ENCODE data around the gene CCBE1.

Gene CCBE1

DNA sequence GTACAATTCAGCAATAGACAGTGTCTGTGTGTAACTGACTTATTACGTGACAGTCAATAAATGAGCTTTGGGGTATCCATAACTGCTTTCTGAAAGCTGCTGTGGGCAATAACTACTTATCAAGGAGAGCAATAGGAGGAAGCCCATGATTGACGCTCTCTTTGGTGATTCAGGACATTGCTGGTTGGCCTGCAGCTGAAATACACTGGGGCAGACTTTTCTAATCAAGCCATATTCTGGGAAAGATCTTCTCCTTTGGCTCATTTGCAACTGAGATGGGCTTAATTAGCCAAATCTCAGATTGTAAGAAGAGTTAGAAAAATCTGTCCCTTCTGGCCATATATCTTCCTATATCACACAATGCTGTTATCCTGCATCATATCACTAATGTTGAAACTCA lies 24.0 kb upstream of the CCBE1 start:
- TF ChIP-seq FOXP2 (optimal IDR thresholded peaks at IDR 0.05; ENCODE audit: borderline replicate concordance, extremely low read depth, extremely low read length, insufficient read depth) (no peak), TAF1 (IDR thresholded peaks at IDR 0.05; ENCODE audit: borderline replicate concordance, insufficient read depth, low read length) (no peak), POLR2AphosphoS5 (IDR thresholded peaks at IDR 0.05; ENCODE audit: low read depth, low read length) (no peak), SIN3A (IDR thresholded peaks at IDR 0.05; ENCODE audit: borderline replicate concordance, insufficient read depth, low read length) (no peak)
- TF ChIP-seq, protein P1, sequence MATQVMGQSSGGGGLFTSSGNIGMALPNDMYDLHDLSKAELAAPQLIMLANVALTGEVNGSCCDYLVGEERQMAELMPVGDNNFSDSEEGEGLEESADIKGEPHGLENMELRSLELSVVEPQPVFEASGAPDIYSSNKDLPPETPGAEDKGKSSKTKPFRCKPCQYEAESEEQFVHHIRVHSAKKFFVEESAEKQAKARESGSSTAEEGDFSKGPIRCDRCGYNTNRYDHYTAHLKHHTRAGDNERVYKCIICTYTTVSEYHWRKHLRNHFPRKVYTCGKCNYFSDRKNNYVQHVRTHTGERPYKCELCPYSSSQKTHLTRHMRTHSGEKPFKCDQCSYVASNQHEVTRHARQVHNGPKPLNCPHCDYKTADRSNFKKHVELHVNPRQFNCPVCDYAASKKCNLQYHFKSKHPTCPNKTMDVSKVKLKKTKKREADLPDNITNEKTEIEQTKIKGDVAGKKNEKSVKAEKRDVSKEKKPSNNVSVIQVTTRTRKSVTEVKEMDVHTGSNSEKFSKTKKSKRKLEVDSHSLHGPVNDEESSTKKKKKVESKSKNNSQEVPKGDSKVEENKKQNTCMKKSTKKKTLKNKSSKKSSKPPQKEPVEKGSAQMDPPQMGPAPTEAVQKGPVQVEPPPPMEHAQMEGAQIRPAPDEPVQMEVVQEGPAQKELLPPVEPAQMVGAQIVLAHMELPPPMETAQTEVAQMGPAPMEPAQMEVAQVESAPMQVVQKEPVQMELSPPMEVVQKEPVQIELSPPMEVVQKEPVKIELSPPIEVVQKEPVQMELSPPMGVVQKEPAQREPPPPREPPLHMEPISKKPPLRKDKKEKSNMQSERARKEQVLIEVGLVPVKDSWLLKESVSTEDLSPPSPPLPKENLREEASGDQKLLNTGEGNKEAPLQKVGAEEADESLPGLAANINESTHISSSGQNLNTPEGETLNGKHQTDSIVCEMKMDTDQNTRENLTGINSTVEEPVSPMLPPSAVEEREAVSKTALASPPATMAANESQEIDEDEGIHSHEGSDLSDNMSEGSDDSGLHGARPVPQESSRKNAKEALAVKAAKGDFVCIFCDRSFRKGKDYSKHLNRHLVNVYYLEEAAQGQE (IDR thresholded peaks at IDR 0.05; ENCODE audit: insufficient read depth in 1 of 2, low read depth in 2 of 2, low read length in 2 of 2), result no peak

DNA sequence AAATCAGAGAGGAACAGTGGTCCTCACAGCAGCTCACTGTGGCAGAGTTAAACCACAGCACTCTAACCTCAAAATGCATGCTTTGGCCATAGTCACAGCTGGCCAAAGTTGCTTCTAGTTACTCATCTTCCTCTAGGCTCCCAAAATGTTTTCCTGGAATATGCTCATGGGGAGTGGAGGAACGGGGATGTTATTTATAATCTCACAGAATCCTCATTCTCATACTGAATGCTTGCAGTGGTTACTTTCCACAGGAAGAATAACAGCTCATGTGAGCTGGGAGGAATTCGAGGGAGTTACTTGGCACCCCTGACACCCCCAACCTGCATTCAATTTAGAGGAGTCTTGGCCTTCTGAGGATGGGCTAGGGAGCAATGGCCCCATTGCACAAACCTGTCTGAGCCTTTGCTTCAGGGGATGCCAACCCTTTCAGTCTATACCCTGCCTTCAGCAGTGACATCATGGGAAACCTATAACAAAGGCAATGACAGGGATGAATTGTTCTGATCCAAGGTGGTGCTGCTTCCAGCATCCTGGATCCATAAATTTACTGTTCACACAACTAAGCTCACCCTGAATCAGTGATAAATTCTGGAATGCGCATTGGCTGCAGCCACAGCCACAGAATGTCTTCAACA lies 22.4 kb upstream of the CCBE1 start:
- TF ChIP-seq, protein P1 (IDR thresholded peaks at IDR 0.05; ENCODE audit: insufficient read depth in 1 of 2, low read depth in 2 of 2, low read length in 2 of 2), result no peak
- TF ChIP-seq POLR2AphosphoS5 (IDR thresholded peaks at IDR 0.05; ENCODE audit: low read depth, low read length), result no peak
- no peak for TF ChIP-seq SIN3A (IDR thresholded peaks at IDR 0.05; ENCODE audit: borderline replicate concordance, insufficient read depth, low read length)
- TF ChIP-seq FOXP2 (optimal IDR thresholded peaks at IDR 0.05; ENCODE audit: borderline replicate concordance, extremely low read depth, extremely low read length, insufficient read depth), result no peak
- no peak for TF ChIP-seq TAF1 (IDR thresholded peaks at IDR 0.05; ENCODE audit: borderline replicate concordance, insufficient read depth, low read length)

DNA sequence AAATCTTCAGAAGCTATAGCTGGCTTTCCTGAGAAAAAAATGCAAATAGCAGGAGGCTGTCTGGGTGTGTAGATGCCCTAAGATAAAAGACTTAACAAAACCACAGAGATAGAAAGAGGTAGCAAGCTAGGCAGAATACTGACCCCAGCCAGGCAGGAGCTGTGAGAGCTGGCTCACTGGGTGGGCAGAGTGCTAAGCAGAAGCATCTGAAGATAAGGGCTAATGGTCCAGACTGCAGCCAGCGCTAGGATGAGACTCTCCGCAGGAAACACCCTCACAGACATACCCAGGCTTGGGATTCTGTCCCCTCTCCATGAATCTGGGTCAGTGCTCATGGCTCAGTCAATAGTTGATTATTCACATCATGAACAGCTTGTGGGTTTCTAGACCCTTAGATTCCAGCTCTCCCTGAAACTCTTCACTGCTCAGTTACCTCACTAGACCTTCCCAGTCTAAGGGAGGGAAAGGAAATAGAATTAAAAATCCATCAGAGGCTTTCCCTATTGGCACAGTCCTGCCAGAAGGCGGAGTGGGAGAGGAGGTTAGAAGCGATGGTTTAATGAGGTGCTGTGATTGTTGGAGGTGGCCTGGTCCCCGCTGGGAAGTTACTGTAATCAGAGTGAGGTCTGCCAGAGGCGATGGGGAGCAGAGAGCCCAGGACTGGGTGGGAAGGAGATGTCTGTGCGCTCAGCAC lies 21.4 kb upstream of the CCBE1 start:
- TF ChIP-seq SIN3A (IDR thresholded peaks at IDR 0.05; ENCODE audit: borderline replicate concordance, insufficient read depth, low read length) (no peak), FOXP2 (optimal IDR thresholded peaks at IDR 0.05; ENCODE audit: borderline replicate concordance, extremely low read depth, extremely low read length, insufficient read depth) (no peak)
- TF ChIP-seq, protein P1 (IDR thresholded peaks at IDR 0.05; ENCODE audit: insufficient read depth in 1 of 2, low read depth in 2 of 2, low read length in 2 of 2), result no peak

DNA sequence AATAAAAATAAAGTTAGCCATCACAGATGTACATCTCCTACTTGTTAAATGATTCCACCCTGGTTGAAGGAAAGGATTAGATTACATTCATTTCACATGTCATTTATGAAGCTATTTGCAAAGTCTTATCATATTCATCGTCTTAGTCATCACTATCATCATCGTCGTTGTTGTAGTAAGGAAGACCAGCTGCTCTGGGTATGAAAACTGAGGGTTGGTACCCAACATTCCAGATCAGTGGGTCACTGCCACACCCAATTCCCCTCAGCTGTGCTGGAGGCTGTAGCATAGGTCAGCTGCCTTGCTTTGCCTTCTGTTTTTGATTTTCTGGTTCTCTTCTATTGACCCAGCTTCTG lies 20.9 kb upstream of the CCBE1 start:
- TF ChIP-seq FOXP2 (optimal IDR thresholded peaks at IDR 0.05; ENCODE audit: borderline replicate concordance, extremely low read depth, extremely low read length, insufficient read depth), result no peak
- no peak for TF ChIP-seq POLR2AphosphoS5 (IDR thresholded peaks at IDR 0.05; ENCODE audit: low read depth, low read length)
- no peak for TF ChIP-seq TAF1 (IDR thresholded peaks at IDR 0.05; ENCODE audit: borderline replicate concordance, insufficient read depth, low read length)
- TF ChIP-seq, protein P1 (IDR thresholded peaks at IDR 0.05; ENCODE audit: insufficient read depth in 1 of 2, low read depth in 2 of 2, low read length in 2 of 2), result no peak
- TF ChIP-seq SIN3A (IDR thresholded peaks at IDR 0.05; ENCODE audit: borderline replicate concordance, insufficient read depth, low read length), result no peak

All from PFSK-1 (cell line).